ENCODE measurements around the gene SYNRG.

SYNRG gene

GRCh38 chr17:37493249-37494027 is 115.8 kb downstream of the SYNRG start:
- no peak for DNase-seq

- peak in 1 of 2 experiments; percentile 12 for DNase-seq
These were observed 117.1 kb downstream of the SYNRG start for GRCh38 chr17:37492167-37492566.

- peak; percentile 80 to 86 for DNase-seq
These were observed 118.3 kb downstream of the SYNRG start for GRCh38 chr17:37490638-37491614.

- DNase-seq = peak; percentile 34 to 51
These were observed 119.1 kb downstream of the SYNRG start for GRCh38 chr17:37490022-37490587.

GRCh38 chr17:37489197-37490001 is 119.8 kb downstream of the SYNRG start, which contains the start of gene DUSP14:
Gene DUSP14, plus strand, starts transcription at chr17:37489891. Its CDS starts 22,382 bp downstream, at chr17:37512273.
- DNase-seq = peak; percentile 61 to 71

- peak in 1 of 2 experiments; percentile 20 for DNase-seq
These were observed 120.5 kb downstream of the SYNRG start for GRCh38 chr17:37488607-37489196.

- DNase-seq = peak in 1 of 2 experiments; percentile 24
These were observed 121.1 kb downstream of the SYNRG start for GRCh38 chr17:37488009-37488604.

GRCh38 chr17:37485938-37486570 is 123.2 kb downstream of the SYNRG start:
- no peak for DNase-seq

GRCh38 chr17:37483311-37484039 is 125.7 kb downstream of the SYNRG start:
- no peak for DNase-seq

GRCh38 chr17:37481001-37481665 is 128.1 kb downstream of the SYNRG start:
- DNase-seq = no peak

GRCh38 chr17:37480427-37480826 is 128.8 kb downstream of the SYNRG start:
- no peak for DNase-seq

GRCh38 chr17:37479025-37479424 is 130.2 kb downstream of the SYNRG start:
- no peak for DNase-seq

- DNase-seq = no peak
These were observed 131.0 kb downstream of the SYNRG start for GRCh38 chr17:37478187-37478586.

- DNase-seq = no peak
These were observed 132.6 kb downstream of the SYNRG start for GRCh38 chr17:37476431-37477120.

GRCh38 chr17:37475731-37476420 is 133.3 kb downstream of the SYNRG start:
- DNase-seq = peak; percentile 68 to 75

- DNase-seq = no peak
These were observed 139.0 kb downstream of the SYNRG start for GRCh38 chr17:37470181-37470580.

GRCh38 chr17:37466471-37466870 is 142.7 kb downstream of the SYNRG start:
- no peak for DNase-seq

GRCh38 chr17:37465069-37465616 is 144.1 kb downstream of the SYNRG start:
- DNase-seq = no peak
